Measurements from ENCODE around the gene MOAP1. TPM values are rescaled to one million over a fixed set of nuclear protein-coding genes. Genes with fewer than 3 reads are reported as not detected.
"Not testable (repeated sequence)": the region's sequence is repeated elsewhere in the genome, so short reads cannot be mapped to it uniquely, and the experiment has no call there.

The MOAP1 gene
- polyA plus RNA-seq, 2 donors = 5.4 to 12.7 TPM

GRCh38 chr14:93165271-93166265 is 19.1 kb downstream of the MOAP1 start:
- H3K9me3 ChIP-seq (ENCODE audit: control insufficient read depth in 2 of 2, insufficient read depth in 1 of 2, low read depth in 1 of 2, low read length in 1 of 2); H3K4me3 ChIP-seq (ENCODE audit: low read depth in 1 of 2, low read length in 2 of 2); H3K36me3 ChIP-seq (ENCODE audit: control insufficient read depth in 2 of 2, insufficient read depth in 2 of 2, low read length in 1 of 2); H3K27me3 ChIP-seq (ENCODE audit: control insufficient read depth in 1 of 2, insufficient read depth in 2 of 2, low read length in 2 of 2); H3K4me1 ChIP-seq (ENCODE audit: control insufficient read depth in 2 of 2, insufficient read depth in 2 of 2, low read length in 1 of 2); H3K27ac ChIP-seq (ENCODE audit: low read depth in 2 of 2, low read length in 1 of 2): not testable (repeated sequence)
- 88 to 89% methylated on average over 26 of the region's 26 CpGs for WGBS, 2 donors

GRCh38 chr14:93163564-93163963 is 21.1 kb downstream of the MOAP1 start:
- Histone ChIP-seq H3K4me3 (ENCODE audit: low read depth in 1 of 2, low read length in 2 of 2) (no peak overlapping the region), H3K27ac (ENCODE audit: low read depth in 2 of 2, low read length in 1 of 2) (no peak overlapping the region), H3K9me3 (ENCODE audit: control insufficient read depth in 2 of 2, insufficient read depth in 1 of 2, low read depth in 1 of 2, low read length in 1 of 2) (no peaks in the 10 kb centered on the region), H3K36me3 (ENCODE audit: control insufficient read depth in 2 of 2, insufficient read depth in 2 of 2, low read length in 1 of 2) (no peaks in the 10 kb centered on the region), H3K27me3 (ENCODE audit: control insufficient read depth in 1 of 2, insufficient read depth in 2 of 2, low read length in 2 of 2) (no peaks in the 10 kb centered on the region), H3K4me1 (ENCODE audit: control insufficient read depth in 2 of 2, insufficient read depth in 2 of 2, low read length in 1 of 2) (no peaks in the 10 kb centered on the region)
- WGBS, 2 donors = 72 to 73% methylated on average over 5 of the region's 5 CpGs

DNA sequence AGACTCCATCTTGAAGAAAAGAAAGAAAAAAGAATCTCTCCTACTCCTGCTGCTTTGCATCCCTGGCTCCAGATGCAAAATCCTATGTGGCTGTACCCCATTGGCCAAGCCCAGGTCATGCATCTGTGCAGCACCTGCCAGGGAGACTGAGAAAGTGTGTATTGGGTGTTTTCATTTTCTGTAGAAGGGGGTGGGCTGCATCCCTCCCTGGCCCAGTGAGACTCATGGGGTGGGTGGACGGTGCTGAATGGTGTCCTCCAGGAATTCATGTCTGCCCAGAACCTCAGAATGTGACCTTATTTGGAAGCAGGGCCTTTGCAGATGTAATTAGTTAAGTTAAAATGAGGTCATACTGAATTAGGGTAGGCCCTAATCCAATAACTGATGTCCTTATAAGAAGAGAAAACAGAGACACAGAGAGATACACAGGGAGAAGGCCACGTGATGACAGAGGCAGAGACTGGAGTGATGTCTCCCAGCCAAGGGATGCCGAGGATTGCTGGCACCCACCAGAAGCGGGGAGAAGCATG is 23.2 kb downstream of the MOAP1 start:
- Histone ChIP-seq H3K36me3 (ENCODE audit: control insufficient read depth in 2 of 2, insufficient read depth in 2 of 2, low read length in 1 of 2) (no peaks in the 10 kb centered on the region), H3K27ac (ENCODE audit: low read depth in 2 of 2, low read length in 1 of 2) (no peak overlapping the region), H3K4me1 (ENCODE audit: control insufficient read depth in 2 of 2, insufficient read depth in 2 of 2, low read length in 1 of 2) (no peaks in the 10 kb centered on the region), H3K9me3 (ENCODE audit: control insufficient read depth in 2 of 2, insufficient read depth in 1 of 2, low read depth in 1 of 2, low read length in 1 of 2) (no peaks in the 10 kb centered on the region), H3K27me3 (ENCODE audit: control insufficient read depth in 1 of 2, insufficient read depth in 2 of 2, low read length in 2 of 2) (no peaks in the 10 kb centered on the region), H3K4me3 (ENCODE audit: low read depth in 1 of 2, low read length in 2 of 2) (no peak overlapping the region)
- WGBS, 2 donors = 64 to 74% methylated on average over 4 of the region's 4 CpGs

DNA sequence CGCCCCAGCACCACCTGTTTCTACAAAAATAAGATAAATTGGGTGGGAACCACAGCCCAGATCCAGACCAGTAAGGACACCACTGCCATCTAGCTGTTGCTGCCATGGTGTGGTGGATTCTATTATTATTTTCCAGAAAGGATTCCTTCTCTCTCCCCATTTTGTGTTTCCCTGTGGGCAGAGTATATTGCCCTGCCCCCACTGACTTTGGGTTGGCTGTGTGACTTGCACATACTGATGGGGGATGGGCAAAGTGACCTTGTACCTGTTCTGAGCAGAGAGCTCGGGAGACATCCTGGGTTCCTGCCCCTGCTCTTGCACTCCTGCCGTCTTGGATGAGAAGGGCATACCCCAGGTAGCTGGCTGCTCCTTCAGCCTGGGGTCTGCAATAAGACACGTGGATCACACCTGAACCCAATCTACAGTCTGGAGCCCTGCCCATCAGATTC is 24.3 kb downstream of the MOAP1 start:
- Histone ChIP-seq H3K27ac (ENCODE audit: low read depth in 2 of 2, low read length in 1 of 2) (no peak overlapping the region), H3K36me3 (ENCODE audit: control insufficient read depth in 2 of 2, insufficient read depth in 2 of 2, low read length in 1 of 2) (no peaks in the 10 kb centered on the region), H3K9me3 (ENCODE audit: control insufficient read depth in 2 of 2, insufficient read depth in 1 of 2, low read depth in 1 of 2, low read length in 1 of 2) (no peaks in the 10 kb centered on the region), H3K4me3 (ENCODE audit: low read depth in 1 of 2, low read length in 2 of 2) (no peak overlapping the region), H3K4me1 (ENCODE audit: control insufficient read depth in 2 of 2, insufficient read depth in 2 of 2, low read length in 1 of 2) (no peaks in the 10 kb centered on the region), H3K27me3 (ENCODE audit: control insufficient read depth in 1 of 2, insufficient read depth in 2 of 2, low read length in 2 of 2) (no peaks in the 10 kb centered on the region)
- WGBS, 2 donors = 41 to 44% methylated on average over 4 of the region's 4 CpGs

- 62 to 73% methylated on average over 5 of the region's 5 CpGs for WGBS, 2 donors
- not testable (repeated sequence) for H3K27me3 ChIP-seq (ENCODE audit: control insufficient read depth in 1 of 2, insufficient read depth in 2 of 2, low read length in 2 of 2)
Observed at GRCh38 chr14:93159625-93160352, 24.9 kb downstream of the MOAP1 start.

DNA sequence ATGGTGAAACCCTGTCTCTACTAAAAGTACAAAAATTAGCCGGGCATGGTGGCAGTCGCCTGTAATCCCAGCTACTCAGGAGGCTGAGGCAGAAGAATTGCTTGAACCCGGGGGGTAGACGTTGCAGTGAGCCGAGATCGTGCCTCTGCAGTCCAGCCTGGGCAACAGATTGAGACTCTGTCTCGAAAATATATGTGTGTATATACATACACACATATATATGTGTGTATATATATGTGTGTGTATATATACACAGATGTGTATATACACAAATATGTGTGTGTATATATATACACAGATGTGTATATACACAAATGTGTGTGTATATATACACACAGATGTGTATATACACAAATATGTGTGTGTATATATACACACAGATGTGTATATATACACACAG is 26.3 kb downstream of the MOAP1 start:
- H3K9me3 ChIP-seq (ENCODE audit: control insufficient read depth in 2 of 2, insufficient read depth in 1 of 2, low read depth in 1 of 2, low read length in 1 of 2); H3K27ac ChIP-seq (ENCODE audit: low read depth in 2 of 2, low read length in 1 of 2); H3K36me3 ChIP-seq (ENCODE audit: control insufficient read depth in 2 of 2, insufficient read depth in 2 of 2, low read length in 1 of 2); H3K27me3 ChIP-seq (ENCODE audit: control insufficient read depth in 1 of 2, insufficient read depth in 2 of 2, low read length in 2 of 2); H3K4me1 ChIP-seq (ENCODE audit: control insufficient read depth in 2 of 2, insufficient read depth in 2 of 2, low read length in 1 of 2); H3K4me3 ChIP-seq (ENCODE audit: low read depth in 1 of 2, low read length in 2 of 2): not testable (repeated sequence)
- 93 to 96% methylated on average over 7 of the region's 7 CpGs for WGBS, 2 donors

More at GRCh38 chr14:93159625-93160352, 24.9 kb downstream of the MOAP1 start:
- not testable (repeated sequence) for H3K9me3 ChIP-seq (ENCODE audit: control insufficient read depth in 2 of 2, insufficient read depth in 1 of 2, low read depth in 1 of 2, low read length in 1 of 2); H3K4me1 ChIP-seq (ENCODE audit: control insufficient read depth in 2 of 2, insufficient read depth in 2 of 2, low read length in 1 of 2); H3K36me3 ChIP-seq (ENCODE audit: control insufficient read depth in 2 of 2, insufficient read depth in 2 of 2, low read length in 1 of 2); H3K4me3 ChIP-seq (ENCODE audit: low read depth in 1 of 2, low read length in 2 of 2); H3K27ac ChIP-seq (ENCODE audit: low read depth in 2 of 2, low read length in 1 of 2)

- 79 to 81% methylated on average over 8 of the region's 8 CpGs for WGBS, 2 donors
- Histone ChIP-seq H3K36me3 (ENCODE audit: control insufficient read depth in 2 of 2, insufficient read depth in 2 of 2, low read length in 1 of 2) (no peaks in the 10 kb centered on the region), H3K27ac (ENCODE audit: low read depth in 2 of 2, low read length in 1 of 2) (no peak overlapping the region), H3K27me3 (ENCODE audit: control insufficient read depth in 1 of 2, insufficient read depth in 2 of 2, low read length in 2 of 2) (no peaks in the 10 kb centered on the region), H3K9me3 (ENCODE audit: control insufficient read depth in 2 of 2, insufficient read depth in 1 of 2, low read depth in 1 of 2, low read length in 1 of 2) (no peaks in the 10 kb centered on the region), H3K4me1 (ENCODE audit: control insufficient read depth in 2 of 2, insufficient read depth in 2 of 2, low read length in 1 of 2) (no peaks in the 10 kb centered on the region), H3K4me3 (ENCODE audit: low read depth in 1 of 2, low read length in 2 of 2) (no peak overlapping the region)
Observed at GRCh38 chr14:93156693-93157369, 27.9 kb downstream of the MOAP1 start.

DNA sequence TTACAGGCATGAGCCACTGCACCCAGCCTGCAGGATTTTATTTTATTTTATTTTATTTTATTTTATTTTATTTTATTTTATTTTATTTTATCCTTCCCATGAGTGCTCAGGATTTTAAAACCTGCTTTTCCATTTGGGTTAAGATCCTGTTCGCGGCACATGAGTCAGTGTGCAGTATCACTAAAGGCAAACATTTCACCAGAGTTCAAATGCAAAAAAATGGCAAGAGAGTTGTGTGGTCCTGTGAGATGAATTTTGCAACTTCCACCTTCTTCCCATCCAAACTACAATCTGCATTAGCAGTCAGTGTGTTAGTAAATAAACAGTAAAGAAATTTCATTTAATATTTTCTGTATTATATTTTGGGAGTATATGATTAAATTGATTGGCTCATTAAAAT is 29.0 kb downstream of the MOAP1 start:
- Histone ChIP-seq H3K4me3 (ENCODE audit: low read depth in 1 of 2, low read length in 2 of 2) (no peak overlapping the region), H3K27ac (ENCODE audit: low read depth in 2 of 2, low read length in 1 of 2) (no peak overlapping the region), H3K9me3 (ENCODE audit: control insufficient read depth in 2 of 2, insufficient read depth in 1 of 2, low read depth in 1 of 2, low read length in 1 of 2) (no peaks in the 10 kb centered on the region), H3K36me3 (ENCODE audit: control insufficient read depth in 2 of 2, insufficient read depth in 2 of 2, low read length in 1 of 2) (no peaks in the 10 kb centered on the region), H3K4me1 (ENCODE audit: control insufficient read depth in 2 of 2, insufficient read depth in 2 of 2, low read length in 1 of 2) (no peaks in the 10 kb centered on the region), H3K27me3 (ENCODE audit: control insufficient read depth in 1 of 2, insufficient read depth in 2 of 2, low read length in 2 of 2) (no peaks in the 10 kb centered on the region)
- 70 to 80% methylated on average over 2 of the region's 2 CpGs for WGBS, 2 donors

DNA sequence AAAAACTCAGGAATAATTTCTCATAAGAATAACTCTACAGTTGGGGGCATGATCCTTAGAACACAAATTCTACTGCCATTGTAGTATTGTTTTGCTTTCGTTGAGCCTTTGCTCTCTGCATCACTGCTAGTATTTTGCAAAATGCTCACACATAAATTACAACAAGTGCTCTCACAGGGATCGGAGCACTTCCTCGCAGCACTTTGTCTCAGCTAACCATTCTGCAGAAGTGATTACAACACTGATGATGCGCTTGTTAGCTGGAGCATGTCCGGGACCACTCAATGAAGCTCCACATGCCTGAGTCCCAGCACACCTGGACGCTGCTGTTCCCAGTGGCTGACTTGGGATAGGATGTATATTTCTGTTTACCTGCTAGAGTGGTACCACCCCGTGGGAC is 31.6 kb downstream of the MOAP1 start:
- Histone ChIP-seq H3K4me1 (ENCODE audit: control insufficient read depth in 2 of 2, insufficient read depth in 2 of 2, low read length in 1 of 2) (peaks cover 0 to 3% of the 10 kb centered on the region in 2 donors), H3K4me3 (ENCODE audit: low read depth in 1 of 2, low read length in 2 of 2) (no peak overlapping the region), H3K36me3 (ENCODE audit: control insufficient read depth in 2 of 2, insufficient read depth in 2 of 2, low read length in 1 of 2) (no peaks in the 10 kb centered on the region), H3K27ac (ENCODE audit: low read depth in 2 of 2, low read length in 1 of 2) (no peak overlapping the region), H3K27me3 (ENCODE audit: control insufficient read depth in 1 of 2, insufficient read depth in 2 of 2, low read length in 2 of 2) (no peaks in the 10 kb centered on the region), H3K9me3 (ENCODE audit: control insufficient read depth in 2 of 2, insufficient read depth in 1 of 2, low read depth in 1 of 2, low read length in 1 of 2) (no peaks in the 10 kb centered on the region)
- 80 to 84% methylated on average over 7 of the region's 7 CpGs for WGBS, 2 donors
